NCI-H1092 (cell line): ENCODE measurements around the gene COL11A1.
"Not testable (repeated sequence)": the region's sequence is repeated elsewhere in the genome, so short reads cannot be mapped to it uniquely, and the experiment has no call there.

Source experiments
- DNase-seq: peaks from one replicate; lab custom pipeline; 2025; lab: John Stamatoyannopoulos, UW

Gene COL11A1

GRCh38 chr1:102836991-102837390, 271.3 kb downstream of the COL11A1 start:
- DNase-seq: no peak

GRCh38 chr1:102834688-102835320, 273.5 kb downstream of the COL11A1 start:
- DNase-seq: no peak

- DNase-seq: no peak
Measured at GRCh38 chr1:102833151-102833550, 275.2 kb downstream of the COL11A1 start.

DNA sequence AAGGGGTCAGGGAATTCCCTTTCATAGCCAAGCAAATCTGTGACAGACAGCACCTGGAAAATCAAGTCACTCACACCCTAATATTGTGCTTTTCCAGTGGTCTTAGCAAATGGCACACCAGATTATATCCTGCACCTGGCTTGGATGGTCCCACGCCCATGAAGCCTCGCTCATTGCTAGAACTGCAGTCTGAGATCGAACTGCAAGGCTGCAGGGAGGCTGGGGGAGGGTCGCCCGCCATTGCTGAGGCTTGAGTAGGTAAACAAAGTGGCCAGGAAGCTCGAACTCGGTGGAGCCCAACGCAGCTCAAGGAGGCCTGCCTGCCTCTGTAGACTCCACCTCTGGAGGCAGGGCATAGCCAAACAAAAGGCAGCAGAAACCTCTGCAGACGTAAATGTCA, 281.6 kb downstream of the COL11A1 start:
- DNase-seq: not testable (repeated sequence)
